NCI-H1105 treated with DMSO at 0.1 percent for 48 hours (cell line): ENCODE results near the gene UBE2L5.
A peak's percentile ranks its signal among the peaks of the same experiment; 100 is the strongest.

ENCODE experiments used
- DNase-seq: peaks from one replicate; lab custom pipeline; 2025; lab: John Stamatoyannopoulos, UW

The UBE2L5 gene

DNA sequence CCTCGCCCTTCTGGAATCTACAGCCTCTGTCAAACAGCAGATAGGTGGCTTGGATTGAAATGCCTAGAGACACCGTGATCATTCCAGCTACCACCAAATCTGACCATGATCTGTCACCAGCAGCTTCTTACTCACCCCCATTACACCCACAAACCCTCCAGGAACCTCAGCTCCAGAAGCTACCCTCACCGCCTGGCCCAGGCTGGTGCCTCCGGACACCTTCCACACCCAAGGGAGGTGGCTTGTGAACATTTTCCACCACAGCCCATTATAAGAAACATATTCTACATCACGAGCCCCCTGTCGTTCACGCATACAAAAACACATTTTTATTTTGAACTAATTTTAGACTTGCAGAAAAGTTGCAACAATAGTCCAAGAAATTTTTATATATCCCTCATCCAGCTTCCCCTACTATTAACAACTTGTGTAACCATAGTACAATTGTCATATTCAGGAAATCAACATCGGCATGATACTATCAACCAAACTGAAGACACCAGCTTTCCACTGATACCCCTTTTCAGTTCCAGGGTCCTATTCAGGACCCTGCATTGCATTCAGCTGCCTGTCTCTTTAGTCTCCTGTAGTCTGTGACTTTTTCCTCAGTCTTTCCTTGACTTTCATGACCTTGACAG lies 15.4 kb upstream of the UBE2L5 start:
- no peak for DNase-seq

DNA sequence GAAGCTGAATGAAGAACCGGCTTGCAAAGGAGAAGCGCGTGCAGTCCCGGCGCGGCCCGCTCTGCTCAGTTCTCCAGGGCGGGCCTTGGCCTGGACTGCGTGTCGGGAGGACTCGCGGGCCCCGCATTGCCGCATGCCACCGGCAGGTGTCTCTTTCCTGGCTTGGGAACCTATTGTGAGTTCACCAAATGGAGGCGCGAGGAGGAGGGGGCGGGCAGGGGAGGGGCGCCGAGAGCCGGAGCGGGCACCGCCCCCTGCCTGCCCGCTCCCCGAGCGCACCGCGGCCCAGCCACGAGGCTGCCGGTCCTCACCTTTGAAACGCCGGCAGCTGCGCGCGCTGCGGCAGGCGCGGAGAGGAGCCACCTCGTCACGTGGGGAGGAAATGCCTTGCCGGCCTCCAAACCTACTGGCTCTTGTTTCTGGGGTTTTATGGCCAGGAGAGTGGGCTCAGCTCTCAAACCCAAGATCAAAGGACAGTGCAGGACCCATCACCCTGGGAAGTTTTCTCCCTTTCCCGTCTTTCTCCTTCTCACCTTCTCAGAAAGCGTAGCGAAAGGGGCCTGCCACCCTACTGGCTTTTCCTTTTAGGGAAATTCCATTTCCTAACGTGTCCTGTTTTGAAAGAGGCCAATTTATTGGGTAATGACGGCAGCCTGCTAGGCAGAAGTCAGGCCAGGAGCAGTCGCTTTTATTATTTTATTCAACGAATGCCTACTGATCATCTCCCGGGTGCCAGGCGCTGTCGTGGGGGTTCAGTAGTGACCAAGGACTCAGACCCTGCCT lies 13.8 kb upstream of the UBE2L5 start:
- no peak for DNase-seq

DNA sequence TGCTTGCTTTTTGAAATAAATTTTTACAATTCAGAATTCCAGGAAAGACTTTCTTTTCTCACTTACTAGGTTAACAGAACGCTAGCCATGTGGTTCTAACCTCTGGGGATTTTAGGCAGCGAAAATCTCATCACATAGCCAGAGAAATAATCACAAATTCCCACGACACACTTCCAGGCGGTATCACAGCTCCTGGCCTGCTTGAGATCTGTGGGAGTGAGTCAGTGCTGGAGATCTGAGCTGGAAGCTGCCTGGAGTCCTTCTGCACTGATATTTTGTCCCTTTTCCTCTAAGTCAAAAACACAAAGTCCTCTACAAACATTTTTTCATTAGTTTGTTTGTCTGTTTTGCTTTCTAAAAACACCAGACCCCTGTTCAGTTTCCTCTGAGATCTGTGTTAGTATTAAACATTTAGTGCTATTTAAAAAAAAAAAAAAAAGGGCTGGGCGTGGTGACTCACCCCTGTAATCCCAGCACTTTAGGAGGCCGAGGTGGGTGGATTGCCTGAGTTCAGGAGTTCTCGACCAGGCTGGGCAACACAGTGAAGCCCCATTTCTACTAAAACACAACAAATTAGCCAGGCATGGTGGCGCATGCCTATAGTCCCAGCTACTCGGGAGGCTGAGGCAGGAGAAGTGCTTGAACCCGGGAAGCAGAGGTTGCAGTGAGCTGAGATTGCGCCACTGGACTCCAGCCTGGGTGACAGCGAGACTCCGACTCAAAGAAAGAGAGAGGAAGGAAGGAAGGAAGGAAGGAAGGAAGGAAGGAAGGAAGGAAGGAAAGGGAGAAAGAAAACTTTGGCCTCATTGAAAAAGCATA lies 12.2 kb upstream of the UBE2L5 start:
- DNase-seq: no peak

DNA sequence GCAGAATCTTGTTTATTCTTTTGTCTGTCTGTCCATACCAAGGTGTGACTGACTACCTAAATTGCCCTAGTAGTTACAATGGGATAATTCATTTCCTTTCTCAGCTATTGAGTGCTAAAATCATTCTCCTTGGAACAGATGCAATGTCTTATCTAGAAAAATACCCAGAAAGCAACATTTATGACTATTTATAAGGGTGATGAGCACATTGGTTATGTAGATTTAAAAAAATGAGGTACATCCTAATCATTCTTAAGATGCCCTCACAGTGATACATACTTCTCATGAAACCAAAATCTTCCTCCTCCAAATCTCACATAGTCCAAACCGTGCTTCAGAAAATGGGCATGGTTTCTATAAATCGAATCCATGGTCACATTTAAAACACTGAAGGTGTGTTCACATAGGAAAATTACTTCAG lies 11.6 kb upstream of the UBE2L5 start:
- DNase-seq: no peak

DNA sequence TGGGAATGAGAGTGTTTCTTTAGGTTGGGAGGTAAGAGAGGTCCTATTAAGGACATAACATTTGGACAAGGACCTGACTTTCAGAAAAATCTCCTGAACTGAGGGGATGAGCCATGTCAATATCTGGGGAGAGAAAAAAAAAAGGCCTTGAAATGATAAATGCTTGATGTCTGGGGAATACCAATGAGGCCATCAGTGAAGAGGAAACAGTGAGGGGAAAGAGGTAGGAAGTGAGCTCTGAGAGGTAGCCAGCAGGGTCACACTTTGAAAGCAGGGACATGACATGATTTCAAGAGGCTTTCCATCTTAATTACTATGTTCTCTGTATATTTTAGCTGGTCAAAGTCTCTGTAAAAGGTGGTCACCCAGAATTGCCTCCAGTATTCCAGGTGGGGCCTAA lies 9.9 kb upstream of the UBE2L5 start:
- DNase-seq: no peak

DNA sequence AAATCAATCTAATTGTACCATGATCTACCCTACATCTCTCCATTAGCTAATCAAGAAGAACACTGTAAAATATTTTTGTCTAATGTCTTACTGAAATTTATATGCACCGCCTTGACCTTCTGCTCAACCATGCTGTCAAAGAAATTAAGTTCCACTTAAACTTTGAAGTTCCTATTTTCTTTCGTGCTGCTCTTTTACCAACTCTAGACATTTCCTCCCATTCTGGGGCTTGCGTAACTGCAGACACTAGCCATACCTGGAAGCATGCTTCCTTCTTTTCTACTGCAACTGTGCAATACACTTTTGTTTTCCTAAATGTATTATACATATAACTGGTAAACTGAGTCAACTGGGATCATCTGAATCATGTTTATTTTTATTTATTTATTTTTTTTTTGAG lies 8.5 kb upstream of the UBE2L5 start:
- DNase-seq: no peak

DNA sequence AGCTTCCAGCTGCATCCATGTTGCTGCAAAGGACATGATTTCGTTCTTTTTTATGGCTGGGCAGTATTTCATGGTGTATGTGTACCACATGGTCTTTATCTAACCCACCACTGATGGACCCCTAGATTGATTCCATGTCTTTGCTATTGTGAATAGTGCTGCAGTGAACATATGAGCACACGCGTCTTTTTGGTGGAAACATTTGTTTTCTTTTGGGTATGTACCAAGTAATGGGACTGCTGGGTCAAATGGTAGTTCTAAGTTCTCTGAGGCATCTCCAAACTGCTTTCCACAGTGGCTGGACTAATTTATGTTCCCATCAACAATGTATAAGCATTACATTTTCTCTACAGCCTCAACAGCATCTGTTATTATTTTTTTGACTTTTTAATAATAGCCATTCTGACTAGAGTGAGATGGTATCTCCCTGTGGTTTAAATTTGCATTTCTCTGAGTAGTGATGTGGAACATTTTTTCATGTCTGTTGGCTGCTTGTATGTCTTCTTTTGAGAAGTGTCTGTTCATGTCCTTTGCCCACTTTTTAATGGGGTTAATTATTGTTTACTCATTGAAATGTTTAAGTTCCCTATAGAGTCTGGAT lies 6.8 kb upstream of the UBE2L5 start:
- DNase-seq: peak; percentile 1

DNA sequence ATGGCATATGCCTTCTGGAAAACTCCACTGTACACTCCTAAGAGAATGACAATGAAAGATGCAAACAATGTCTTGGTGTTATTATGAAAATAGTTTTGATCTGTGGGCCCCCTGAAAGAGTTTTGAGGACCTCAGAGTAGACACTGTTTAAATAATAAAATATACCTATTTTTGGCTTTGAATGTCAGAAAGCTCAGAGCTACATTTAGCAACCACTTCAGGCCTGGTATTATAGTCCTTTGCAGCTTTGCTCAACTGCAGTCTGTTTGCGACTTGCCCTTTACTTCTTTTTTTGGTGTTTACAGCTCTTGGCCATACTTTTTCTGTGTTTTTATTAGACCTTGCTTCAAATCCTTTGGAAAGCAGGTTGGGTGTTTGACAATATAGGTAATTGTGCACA lies 5.8 kb upstream of the UBE2L5 start:
- no peak for DNase-seq

DNA sequence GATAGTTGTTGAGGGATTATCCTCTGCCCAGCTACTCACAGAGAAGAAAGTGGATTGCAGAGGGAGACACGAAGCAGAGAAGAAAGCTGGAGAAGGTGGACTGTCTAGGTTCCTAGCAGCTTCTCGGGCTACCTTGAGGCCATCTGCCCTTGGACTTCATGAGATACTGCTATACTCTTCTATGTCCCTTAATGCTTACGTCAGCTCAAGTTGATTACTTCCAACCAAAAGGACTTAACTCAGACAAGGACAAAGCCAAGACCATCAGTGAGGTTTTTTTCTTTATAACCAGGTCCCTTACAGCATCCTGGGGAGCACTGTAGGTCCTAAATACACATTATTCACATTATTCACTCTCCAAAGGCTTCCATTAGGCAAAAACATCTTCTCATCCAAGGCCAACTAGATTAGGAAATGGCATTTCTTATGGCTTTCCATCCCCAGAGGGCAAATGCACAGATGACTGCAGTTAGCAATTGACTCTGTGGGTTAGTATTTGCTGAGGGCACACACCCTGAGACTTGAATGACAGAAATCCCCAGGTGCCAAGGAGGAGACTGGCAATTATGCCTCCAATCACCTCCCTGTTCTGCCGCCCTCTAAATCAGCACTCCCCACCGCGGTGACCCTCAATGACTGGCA lies 4.1 kb upstream of the UBE2L5 start:
- DNase-seq: no peak

DNA sequence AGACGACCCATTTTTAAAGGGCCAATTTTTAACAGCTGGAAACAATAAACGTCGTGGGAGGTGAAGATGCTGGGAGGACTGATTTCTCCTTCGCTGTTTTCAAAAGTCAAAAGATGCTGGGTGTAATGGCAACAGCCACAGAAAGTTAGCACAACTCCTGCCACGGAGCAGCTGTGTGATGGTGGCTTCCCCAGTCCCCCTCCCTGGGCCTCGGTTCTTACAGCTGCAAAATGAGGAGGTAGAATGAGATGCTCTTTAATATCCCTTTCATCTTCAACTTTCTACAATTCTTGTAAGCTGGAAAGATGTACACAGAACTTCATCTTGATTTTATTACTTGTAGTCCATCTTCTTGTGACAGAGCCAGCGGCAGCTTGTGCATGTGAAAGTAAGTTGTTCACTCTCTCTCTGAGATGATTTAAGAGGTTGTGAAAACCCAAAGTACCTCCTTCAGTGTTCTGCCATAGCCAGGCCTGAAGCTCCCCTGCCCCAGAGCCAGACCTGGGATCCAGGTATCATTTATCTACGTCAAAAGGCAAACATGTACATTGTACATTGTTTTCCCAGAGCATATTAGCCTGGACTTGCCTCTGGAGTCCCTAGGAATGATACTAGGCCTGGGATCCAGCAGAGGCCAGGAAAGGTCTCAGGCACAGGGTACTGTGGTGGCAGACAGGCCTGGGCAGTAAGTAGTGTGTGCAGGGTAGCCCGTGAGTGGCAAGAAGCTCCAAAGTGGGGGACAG lies 3.4 kb upstream of the UBE2L5 start:
- no peak for DNase-seq

DNA sequence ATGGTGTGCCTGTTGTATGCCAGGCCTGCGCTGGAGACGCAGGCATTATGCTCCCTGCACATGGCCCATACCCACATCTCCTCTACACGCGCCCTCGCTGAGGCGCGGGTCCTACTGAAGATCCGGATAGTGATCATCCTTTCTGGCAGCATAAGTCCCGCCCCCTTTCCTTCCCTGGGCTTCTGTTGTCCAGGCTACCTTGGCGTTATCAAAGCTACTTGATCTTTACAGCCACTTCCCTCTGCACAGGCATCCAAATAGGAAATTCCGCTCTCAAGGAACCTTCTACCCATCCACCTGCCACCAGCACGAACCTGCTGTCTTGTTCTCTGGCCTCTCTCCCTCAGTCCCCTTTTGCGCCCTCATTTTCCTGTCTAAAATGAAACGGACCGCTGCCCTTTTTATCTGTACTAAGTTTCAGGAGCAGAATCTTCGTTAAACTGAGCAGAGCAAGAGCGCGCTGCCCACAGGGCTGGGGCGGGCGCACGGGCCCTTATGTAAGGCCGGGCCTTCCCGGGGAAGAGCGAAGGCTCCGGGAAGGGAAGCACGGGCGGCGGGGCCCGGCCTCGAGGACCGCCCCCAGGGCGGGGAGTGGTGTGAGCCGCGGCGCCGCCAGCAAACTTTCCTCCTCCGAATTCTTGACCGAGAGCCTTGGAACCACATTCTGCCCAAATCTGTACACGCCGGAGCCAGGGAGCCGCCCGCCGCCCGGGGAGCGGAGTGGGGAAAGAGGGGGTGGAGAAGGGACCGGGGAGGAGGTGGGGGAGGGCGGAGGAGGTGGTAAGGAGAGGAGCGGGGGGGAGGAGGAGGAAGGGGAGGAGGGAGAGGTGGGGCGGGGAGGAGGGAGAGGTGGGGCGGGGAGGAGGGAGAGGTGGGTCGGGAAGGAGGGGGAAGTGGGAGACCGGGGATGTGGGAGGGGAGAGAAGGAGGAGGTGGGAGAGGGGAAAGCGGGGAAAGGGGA lies 920 bp upstream of the UBE2L5 start:
- DNase-seq: peak; percentile 32

DNA sequence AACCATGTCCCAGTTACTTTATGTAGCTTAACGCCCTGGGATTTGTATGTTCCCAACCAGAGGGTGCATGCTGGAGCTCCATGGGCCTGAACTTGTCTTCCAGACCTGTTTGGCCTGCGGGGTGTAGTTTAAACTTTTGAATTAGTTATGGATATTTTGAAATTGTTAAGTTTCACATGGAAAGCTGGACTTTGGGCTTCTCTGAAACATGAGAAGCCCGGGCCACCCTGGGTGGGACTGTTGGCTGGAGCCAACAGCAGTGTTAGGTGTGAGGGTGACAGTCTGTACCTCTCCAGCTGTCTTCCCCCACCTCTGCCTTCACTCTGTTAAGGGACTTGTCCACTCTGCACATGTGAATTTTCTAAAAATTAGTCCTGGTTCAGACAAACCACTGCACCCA lies 1.6 kb downstream of the UBE2L5 start:
- DNase-seq: no peak

DNA sequence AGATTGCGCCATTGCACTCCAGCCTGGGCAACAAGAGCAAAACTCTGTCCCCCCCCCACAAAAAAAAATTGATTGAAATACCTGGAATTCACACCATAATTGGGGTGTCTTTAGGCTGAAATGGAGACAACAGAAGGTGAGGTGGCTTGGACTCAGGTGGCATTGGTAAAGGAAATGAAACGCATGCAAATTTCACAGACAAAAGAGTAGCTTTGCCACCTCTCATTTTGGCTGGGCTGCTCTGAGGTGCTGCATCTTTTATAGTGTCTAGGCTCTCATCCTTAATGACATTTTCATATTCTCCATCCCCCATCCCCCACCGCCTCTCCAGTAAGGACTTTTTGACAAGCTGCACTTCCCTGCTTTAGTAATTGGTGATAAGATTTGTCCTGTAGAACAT lies 6.9 kb downstream of the UBE2L5 start:
- DNase-seq: no peak

DNA sequence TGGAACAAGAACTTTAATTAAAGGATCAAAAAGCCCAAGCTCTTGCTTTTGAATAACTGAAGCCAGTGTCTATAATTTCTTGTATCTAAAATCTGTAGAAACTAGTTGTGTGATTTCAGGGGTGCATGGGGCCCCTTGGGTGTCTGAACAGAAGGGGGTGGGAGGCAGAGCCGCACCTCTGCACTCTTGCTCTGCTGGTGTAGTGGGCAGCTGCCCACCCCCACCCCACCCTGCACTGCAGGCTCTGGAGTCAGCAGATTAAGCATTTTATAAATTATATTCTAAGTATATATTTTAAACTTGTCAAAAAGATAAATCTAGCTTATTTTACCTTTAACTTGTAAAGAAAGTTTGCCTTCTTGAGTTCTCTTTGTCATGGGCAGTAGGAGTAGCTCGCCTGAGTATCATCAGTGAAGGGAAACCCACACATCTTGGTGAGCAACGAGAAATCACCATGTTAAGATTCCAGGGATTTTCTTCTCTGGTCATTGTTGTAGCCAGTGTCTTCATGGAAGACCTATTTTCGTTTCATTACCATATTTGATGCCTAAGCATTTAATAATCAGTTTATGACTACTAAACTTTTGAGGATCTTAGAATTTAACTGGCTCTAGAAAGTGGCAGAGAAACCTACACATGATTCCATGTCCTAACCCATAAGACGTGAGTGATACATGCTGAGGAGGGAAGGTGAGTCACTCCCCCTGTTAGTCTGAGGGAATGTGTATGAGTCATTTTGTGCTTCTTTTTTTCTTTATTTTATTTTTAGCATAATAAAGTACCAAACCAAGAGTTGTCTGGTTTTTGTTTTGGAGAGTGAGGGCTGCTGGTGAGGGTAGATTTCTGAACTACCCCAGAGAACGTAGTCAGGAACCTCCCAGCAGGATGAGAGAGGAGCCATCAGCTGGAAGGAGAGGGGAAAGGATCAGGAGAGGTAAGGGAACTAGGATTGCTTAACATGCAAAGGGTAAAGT lies 7.7 kb downstream of the UBE2L5 start:
- no peak for DNase-seq

DNA sequence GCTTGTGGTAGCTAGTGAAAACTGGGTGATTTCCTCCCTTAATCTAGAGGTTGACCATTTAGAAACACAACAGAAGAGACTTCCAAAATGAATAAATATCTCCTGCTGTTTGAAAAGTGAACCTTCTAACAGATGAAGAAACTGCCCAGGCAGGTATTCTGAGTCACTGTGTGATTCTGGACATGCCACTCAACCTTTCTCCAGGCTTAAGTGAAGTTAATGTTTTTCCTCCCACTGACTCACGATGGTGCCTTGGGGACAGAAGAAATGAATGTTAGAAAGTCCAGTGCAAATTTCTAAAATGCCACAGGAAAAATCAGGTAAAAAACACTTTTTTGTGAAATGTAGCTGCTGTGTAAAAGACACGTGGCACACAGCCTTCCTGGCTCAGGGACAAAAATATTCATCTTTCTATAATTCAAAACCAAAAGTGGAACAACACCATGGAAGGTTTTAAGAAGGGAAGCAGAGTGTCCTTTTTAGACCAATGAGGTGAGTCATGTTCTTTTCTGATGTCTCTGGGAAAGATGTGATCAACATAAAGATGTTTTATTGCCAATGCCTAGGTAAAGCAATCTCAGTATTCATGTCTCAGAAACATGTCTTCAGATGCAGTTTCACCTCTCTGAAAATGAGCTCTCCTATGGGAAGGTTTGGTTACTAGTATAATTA lies 9.1 kb downstream of the UBE2L5 start:
- DNase-seq: no peak

DNA sequence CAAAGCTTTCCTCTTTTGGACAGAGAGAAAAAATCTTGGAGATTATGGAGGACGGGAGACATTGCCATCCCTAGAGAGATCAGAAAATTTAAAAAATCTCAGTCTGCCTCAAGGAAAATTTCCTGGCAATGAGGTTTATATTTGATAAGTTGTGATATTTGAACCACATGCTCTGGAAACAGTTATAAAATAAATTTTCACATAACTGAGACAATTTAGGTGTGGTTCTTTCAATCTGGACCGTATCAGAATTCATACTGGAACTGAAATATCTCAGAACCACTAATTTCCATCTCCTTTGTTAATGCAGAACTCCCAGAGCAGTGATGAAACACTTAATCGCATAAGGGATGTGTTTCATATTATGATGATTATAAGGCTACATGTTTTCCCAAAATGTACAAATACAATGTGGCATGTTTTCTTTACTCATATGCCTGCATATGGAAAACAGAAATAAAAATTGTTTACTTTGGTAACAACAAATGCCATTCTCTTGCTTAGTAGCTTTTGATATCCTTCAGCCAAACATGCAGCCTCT lies 13.7 kb downstream of the UBE2L5 start:
- no peak for DNase-seq

DNA sequence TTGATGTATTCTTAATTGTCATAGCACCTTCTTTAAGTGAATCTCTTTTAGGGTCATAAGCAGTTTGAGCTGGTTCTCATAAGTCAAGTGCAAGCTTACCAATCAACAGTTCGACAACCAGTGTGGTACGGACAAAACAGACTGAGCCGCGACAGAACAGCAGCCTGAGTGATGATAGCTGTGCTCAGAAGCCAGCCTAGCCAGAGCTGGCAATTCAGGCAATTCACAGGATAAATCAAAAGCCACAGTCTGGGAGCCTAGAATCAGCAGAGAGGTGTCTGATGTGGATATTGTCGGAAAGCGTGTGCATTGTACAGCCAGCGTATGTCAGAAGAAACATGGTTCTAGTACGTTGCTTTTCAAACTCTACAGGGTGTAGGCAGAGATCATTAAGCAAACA lies 14.9 kb downstream of the UBE2L5 start:
- no peak for DNase-seq

DNA sequence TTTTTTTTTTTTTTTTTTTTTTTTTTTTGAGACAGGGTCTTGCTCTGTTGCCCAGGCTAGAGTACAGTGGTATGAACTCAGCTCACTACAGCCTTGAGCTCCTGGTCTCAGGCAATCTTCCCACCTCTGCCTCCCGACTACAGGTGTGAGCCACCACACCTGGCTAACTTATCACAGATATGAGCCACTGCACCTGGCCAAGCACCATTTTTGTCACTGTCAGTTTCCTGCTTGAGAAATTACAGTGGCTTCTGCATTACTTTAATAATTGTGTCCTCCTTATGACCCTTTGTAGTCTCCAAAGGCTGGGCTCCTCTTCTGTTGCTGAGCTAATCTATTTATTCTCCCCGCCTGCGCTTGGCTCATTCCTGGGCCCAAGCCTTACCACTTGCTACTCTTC lies 16.0 kb downstream of the UBE2L5 start:
- no peak for DNase-seq
